SH-SY5Y (cell line): ENCODE measurements around the gene CENPF.

Experiments
- GATA2 ChIP-seq: IDR thresholded peaks from 2 replicates; pipeline ENCODE4 v1.6.1; 2011; ENCODE audit warnings: mild to moderate bottlenecking, low read depth, low read length
- GATA3 ChIP-seq: IDR thresholded peaks from 2 replicates; pipeline ENCODE4 v1.6.1; 2011; ENCODE audit warnings: low read depth, mild to moderate bottlenecking, low read length, moderate library complexity

Gene CENPF

GRCh38 chr1:214573386-214574318 is 29.3 kb upstream of the CENPF start:
- no peak for TF ChIP-seq GATA3
- no peak for TF ChIP-seq GATA2

- TF ChIP-seq GATA2: no peak
- TF ChIP-seq GATA3: no peak
These were observed 28.2 kb upstream of the CENPF start for GRCh38 chr1:214574598-214575411.

GRCh38 chr1:214579183-214579582 is 23.8 kb upstream of the CENPF start:
- TF ChIP-seq GATA2 (no peak), GATA3 (no peak)

- TF ChIP-seq GATA2: no peak
- TF ChIP-seq GATA3: no peak
These were observed 21.2 kb upstream of the CENPF start for GRCh38 chr1:214581785-214582184.

- TF ChIP-seq GATA2: no peak
- no peak for TF ChIP-seq GATA3
These were observed 20.6 kb upstream of the CENPF start for GRCh38 chr1:214582289-214582891.

GRCh38 chr1:214583113-214583512 is 19.9 kb upstream of the CENPF start:
- TF ChIP-seq GATA2 (no peak), GATA3 (no peak)

GRCh38 chr1:214583824-214584554 is 19.0 kb upstream of the CENPF start:
- no peak for TF ChIP-seq GATA2
- TF ChIP-seq GATA3: no peak

- TF ChIP-seq GATA3: no peak
- TF ChIP-seq GATA2: no peak
These were observed 17.9 kb upstream of the CENPF start for GRCh38 chr1:214584805-214585766.

- TF ChIP-seq GATA3 (no peak), GATA2 (no peak)
These were observed 16.4 kb upstream of the CENPF start for GRCh38 chr1:214586621-214587020.

GRCh38 chr1:214587165-214587564 is 15.8 kb upstream of the CENPF start:
- TF ChIP-seq GATA3: no peak
- TF ChIP-seq GATA2: no peak

- TF ChIP-seq GATA2: peak; percentile 84
- TF ChIP-seq GATA3: peak; percentile 40; the same call in 1 of the 2 replicates
These were observed 13.9 kb upstream of the CENPF start for GRCh38 chr1:214588963-214589597.

GRCh38 chr1:214590696-214591095 is 12.3 kb upstream of the CENPF start:
- no peak for TF ChIP-seq GATA3
- TF ChIP-seq GATA2: no peak
